Mesendoderm (in vitro differentiated cells): ENCODE results near the gene STXBP1.

Source experiments
- DNase-seq: peaks from one replicate; pipeline ENCODE4 v3.0.0; 2013
- H2AK5ac ChIP-seq: 2 replicates; pipeline ENCODE4 v1.6.1; 2013; ENCODE audit warnings: low read length, inconsistent platforms
- H2BK120ac ChIP-seq: 2 replicates; pipeline ENCODE4 v1.6.1; 2013; ENCODE audit warnings: low read depth, mild to moderate bottlenecking, low read length, moderate library complexity, mixed read lengths
- H2BK15ac ChIP-seq: replicated peaks from 2 replicates; pipeline ENCODE4 v1.6.1; 2013; ENCODE audit warnings: low read depth, mild to moderate bottlenecking, moderate library complexity
- H2BK5ac ChIP-seq: 2 replicates; pipeline ENCODE4 v1.6.1; 2013; ENCODE audit warnings: low read length, inconsistent platforms
- H3K18ac ChIP-seq: 2 replicates; pipeline ENCODE4 v1.6.1; 2013; ENCODE audit warnings: mild to moderate bottlenecking, low read length, mixed read lengths
- H3K23ac ChIP-seq: one replicate; pipeline ENCODE4 v1.6.1; 2013; ENCODE audit warnings: low read length
- H3K27ac ChIP-seq: 2 replicates; pipeline ENCODE4 v1.5.1; 2013; ENCODE audit warnings: low read depth, mild to moderate bottlenecking, inconsistent platforms, low read length, moderate library complexity
- H3K27me3 ChIP-seq: 2 replicates; pipeline ENCODE4 v1.6.1; 2013; ENCODE audit warnings: low read length, control low read depth, mild to moderate bottlenecking, inconsistent platforms; ENCODE audit not compliant: insufficient read depth, poor library complexity
- H3K36me3 ChIP-seq: 2 replicates; pipeline ENCODE4 v1.6.1; 2013; ENCODE audit warnings: low read length, inconsistent platforms; ENCODE audit not compliant: control insufficient read depth, insufficient read depth
- H3K4ac ChIP-seq: one replicate; pipeline ENCODE4 v1.6.1; 2013; ENCODE audit warnings: low read depth, mild to moderate bottlenecking, low read length, moderate library complexity
- H3K4me1 ChIP-seq: 2 replicates; pipeline ENCODE4 v1.6.1; 2013; ENCODE audit warnings: low read depth, low read length, inconsistent platforms; ENCODE audit not compliant: control insufficient read depth
- H3K4me2 ChIP-seq: 2 replicates; pipeline ENCODE4 v1.6.1; 2013; ENCODE audit warnings: low read length
- H3K4me3 ChIP-seq: 2 replicates; pipeline ENCODE4 v1.5.1; 2013; ENCODE audit warnings: mild to moderate bottlenecking, low read length
- H3K56ac ChIP-seq: one replicate; pipeline ENCODE4 v1.6.1; 2013; ENCODE audit warnings: low read length
- H3K79me1 ChIP-seq: 2 replicates; pipeline ENCODE4 v1.6.1; 2013; ENCODE audit warnings: low read length, inconsistent platforms
- H3K79me2 ChIP-seq: 2 replicates; pipeline ENCODE4 v1.6.1; 2013; ENCODE audit warnings: mild to moderate bottlenecking, low read length; ENCODE audit not compliant: control insufficient read depth, insufficient read depth
- H3K9ac ChIP-seq: 2 replicates; pipeline ENCODE4 v1.6.1; 2013; ENCODE audit warnings: low read length, inconsistent platforms
- H4K5ac ChIP-seq: one replicate; pipeline ENCODE4 v1.6.1; 2013; ENCODE audit warnings: low read length
- H4K8ac ChIP-seq: one replicate; pipeline ENCODE4 v1.6.1; 2013; ENCODE audit warnings: low read depth, mild to moderate bottlenecking, control low read depth, low read length, moderate library complexity
- WGBS: extraction: QIAGEN DNeasy Blood & Tissue Kit; methylation state at CpG from one replicate; pipeline ENCODE4 v1.1.7; 2013; ENCODE audit warnings: low lambda C conversion rate, missing lambda C conversion rate; ENCODE audit not compliant: insufficient coverage; ENCODE audit errors: extremely low coverage; 5-methylcytosine and 5-hydroxymethylcytosine counted together

STXBP1 gene

GRCh38 chr9:127569886-127570401 lies 42.1 kb upstream of the STXBP1 start:
- Histone ChIP-seq H4K8ac (no peak overlapping the region), H3K4me2 (no peak overlapping the region), H2BK120ac (no peak overlapping the region), H3K36me3 (no peaks in the 10 kb centered on the region), H3K18ac (peak overlapping the region; percentile 91), H3K56ac (peak overlapping the region; percentile 96), H3K27ac (no peak overlapping the region), H2BK15ac (no peak overlapping the region), H3K79me2 (peaks cover 22% of the 10 kb centered on the region), H3K79me1 (peaks cover 14% of the 10 kb centered on the region), H2AK5ac (no peak overlapping the region), H2BK5ac (no peak overlapping the region), H3K23ac (no peak overlapping the region), H3K4ac (peak overlapping the region; percentile 92), H3K4me1 (peaks cover 10% of the 10 kb centered on the region), H4K5ac (no peak overlapping the region), H3K27me3 (no peaks in the 10 kb centered on the region), H3K4me3 (no peak overlapping the region), H3K9ac (peak overlapping the region; percentile 93)
- DNase-seq: no peak
- no CpG with 5 or more reads among the region's 4 CpGs for WGBS

- no peak overlapping the region for H3K27ac ChIP-seq
Observed at GRCh38 chr9:127570533-127571111, 41.5 kb upstream of the STXBP1 start.

GRCh38 chr9:127571971-127572370 lies 40.1 kb upstream of the STXBP1 start:
- H3K4me2 ChIP-seq: no peak overlapping the region
- no peak overlapping the region for H2BK15ac ChIP-seq
- DNase-seq: no peak
- H4K5ac ChIP-seq: no peak overlapping the region
- H3K27ac ChIP-seq: no peak overlapping the region
- H3K9ac ChIP-seq: no peak overlapping the region
- H3K79me2 ChIP-seq: peaks cover 9% of the 10 kb centered on the region
- H2BK120ac ChIP-seq: no peak overlapping the region
- no peak overlapping the region for H3K23ac ChIP-seq
- H3K36me3 ChIP-seq: no peaks in the 10 kb centered on the region
- no peak overlapping the region for H2AK5ac ChIP-seq
- H3K4me1 ChIP-seq: peaks cover 6% of the 10 kb centered on the region
- H3K56ac ChIP-seq: no peak overlapping the region
- H2BK5ac ChIP-seq: no peak overlapping the region
- H3K27me3 ChIP-seq: no peaks in the 10 kb centered on the region
- no peak overlapping the region for H3K4ac ChIP-seq
- H3K79me1 ChIP-seq: peaks cover 6% of the 10 kb centered on the region
- no peak overlapping the region for H4K8ac ChIP-seq
- no peak overlapping the region for H3K18ac ChIP-seq
- no peak overlapping the region for H3K4me3 ChIP-seq
- WGBS: 100% methylated on average over 1 of the region's 3 CpGs

More at GRCh38 chr9:127570533-127571111, 41.5 kb upstream of the STXBP1 start:
- WGBS: no CpG with 5 or more reads among the region's 3 CpGs
- no peak for DNase-seq
- H3K4me2 ChIP-seq: no peak overlapping the region
- no peak overlapping the region for H2BK120ac ChIP-seq
- peaks cover 19% of the 10 kb centered on the region for H3K79me2 ChIP-seq
- no peak overlapping the region for H4K5ac ChIP-seq
- no peaks in the 10 kb centered on the region for H3K27me3 ChIP-seq
- no peak overlapping the region for H2AK5ac ChIP-seq
- no peaks in the 10 kb centered on the region for H3K36me3 ChIP-seq
- H3K4me1 ChIP-seq: peaks cover 10% of the 10 kb centered on the region
- H3K9ac ChIP-seq: no peak overlapping the region
- H2BK5ac ChIP-seq: no peak overlapping the region
- H3K23ac ChIP-seq: no peak overlapping the region
- no peak overlapping the region for H3K4me3 ChIP-seq
- H3K4ac ChIP-seq: no peak overlapping the region
- no peak overlapping the region for H4K8ac ChIP-seq
- H3K18ac ChIP-seq: no peak overlapping the region
- H3K56ac ChIP-seq: no peak overlapping the region
- H3K79me1 ChIP-seq: peaks cover 11% of the 10 kb centered on the region
- H2BK15ac ChIP-seq: no peak overlapping the region

GRCh38 chr9:127572961-127573721 lies 38.9 kb upstream of the STXBP1 start:
- H3K79me2 ChIP-seq: no peaks in the 10 kb centered on the region
- H2AK5ac ChIP-seq: no peak overlapping the region
- no peak overlapping the region for H2BK15ac ChIP-seq
- no peak overlapping the region for H2BK5ac ChIP-seq
- H3K4ac ChIP-seq: no peak overlapping the region
- no peaks in the 10 kb centered on the region for H3K79me1 ChIP-seq
- no peak overlapping the region for H3K9ac ChIP-seq
- no peak overlapping the region for H3K56ac ChIP-seq
- H3K18ac ChIP-seq: no peak overlapping the region
- no peak overlapping the region for H3K4me3 ChIP-seq
- H2BK120ac ChIP-seq: no peak overlapping the region
- no peaks in the 10 kb centered on the region for H3K36me3 ChIP-seq
- no peak overlapping the region for H4K8ac ChIP-seq
- H3K4me2 ChIP-seq: no peak overlapping the region
- H3K23ac ChIP-seq: no peak overlapping the region
- WGBS: no CpG with 5 or more reads among the region's 9 CpGs
- H4K5ac ChIP-seq: no peak overlapping the region
- H3K4me1 ChIP-seq: no peaks in the 10 kb centered on the region
- no peak overlapping the region for H3K27ac ChIP-seq
- no peak for DNase-seq
- H3K27me3 ChIP-seq: no peaks in the 10 kb centered on the region

GRCh38 chr9:127574072-127574993 lies 37.7 kb upstream of the STXBP1 start:
- WGBS: no CpG with 5 or more reads among the region's 10 CpGs
- no peak overlapping the region for H3K27ac ChIP-seq

More at GRCh38 chr9:127574072-127574993, 37.7 kb upstream of the STXBP1 start:
- H3K4me2 ChIP-seq: no peak overlapping the region
- H3K79me2 ChIP-seq: no peaks in the 10 kb centered on the region
- H3K4me3 ChIP-seq: no peak overlapping the region
- no peak overlapping the region for H3K4ac ChIP-seq
- H2BK5ac ChIP-seq: no peak overlapping the region
- H3K18ac ChIP-seq: no peak overlapping the region
- no peak overlapping the region for H2AK5ac ChIP-seq
- H4K8ac ChIP-seq: no peak overlapping the region
- H3K9ac ChIP-seq: no peak overlapping the region
- H2BK120ac ChIP-seq: no peak overlapping the region
- DNase-seq: no peak
- H3K23ac ChIP-seq: no peak overlapping the region
- no peak overlapping the region for H4K5ac ChIP-seq
- peaks cover 2% of the 10 kb centered on the region for H3K4me1 ChIP-seq
- H3K79me1 ChIP-seq: no peaks in the 10 kb centered on the region
- H3K27me3 ChIP-seq: no peaks in the 10 kb centered on the region
- H2BK15ac ChIP-seq: no peak overlapping the region
- no peaks in the 10 kb centered on the region for H3K36me3 ChIP-seq
- H3K56ac ChIP-seq: no peak overlapping the region
